HEK293T (cell line): ENCODE measurements around the gene ID3.

Experiments
- CTCF ChIA-PET: fragments of 350-600 bp; formaldehyde crosslinking; extraction: SDS; loops from one replicate; lab custom pipeline; 2021; ENCODE audit warnings: antibody characterized with exemption, inconsistent platforms; lab: Yijun Ruan, JAX
- POLR2A ChIA-PET: fragments of 350-600 bp; formaldehyde crosslinking; extraction: SDS; loops from one replicate; lab custom pipeline; 2020; ENCODE audit warnings: antibody characterized with exemption, inconsistent platforms; lab: Yijun Ruan, JAX
- DNase-seq: peaks from one replicate; pipeline ENCODE4 v3.0.0; 2012; ENCODE audit warnings: mixed read lengths; ENCODE audit errors: extremely low spot score
- ARNT ChIP-seq: fragments of 450-650 bp; IDR thresholded peaks from 2 replicates; pipeline ENCODE4 v1.6.1; 2017; ENCODE audit warnings: mild to moderate bottlenecking
- BHLHE40 ChIP-seq: fragments of 450-650 bp; IDR thresholded peaks from 2 replicates; pipeline ENCODE4 v1.6.1; 2016; ENCODE audit warnings: mild to moderate bottlenecking, moderate library complexity, borderline replicate concordance
- CTBP1 ChIP-seq: fragments of 450-650 bp; IDR thresholded peaks from 2 replicates; pipeline ENCODE4 v1.6.1; 2016; ENCODE audit warnings: borderline replicate concordance
- ELF4 ChIP-seq: fragments of 450-650 bp; IDR thresholded peaks from 2 replicates; pipeline ENCODE4 v1.6.1; 2017; ENCODE audit warnings: antibody characterized with exemption
- FOXA1 ChIP-seq: fragments of 450-650 bp; IDR thresholded peaks from 2 replicates; pipeline ENCODE4 v1.6.1; 2016; ENCODE audit warnings: mild to moderate bottlenecking
- FOXK2 ChIP-seq: fragments of 450-650 bp; IDR thresholded peaks from 2 replicates; pipeline ENCODE4 v1.6.1; 2016; ENCODE audit warnings: mild to moderate bottlenecking
- FOXM1 ChIP-seq: fragments of 450-650 bp; IDR thresholded peaks from 2 replicates; pipeline ENCODE4 v1.6.1; 2017; ENCODE audit warnings: mild to moderate bottlenecking, borderline replicate concordance
- HDGF ChIP-seq: fragments of 450-650 bp; IDR thresholded peaks from 2 replicates; pipeline ENCODE4 v1.6.1; 2017; ENCODE audit warnings: antibody characterized with exemption, borderline replicate concordance
- L3MBTL2 ChIP-seq: fragments of 450-650 bp; conservative IDR thresholded peaks from 2 replicates; pipeline ENCODE4 v1.6.1; 2016; ENCODE audit warnings: mild to moderate bottlenecking
- LEF1 ChIP-seq: fragments of 450-650 bp; IDR thresholded peaks from 2 replicates; pipeline ENCODE4 v1.6.1; 2017; ENCODE audit warnings: mild to moderate bottlenecking, borderline replicate concordance
- NFRKB ChIP-seq: fragments of 450-650 bp; IDR thresholded peaks from 2 replicates; pipeline ENCODE4 v1.6.1; 2016; ENCODE audit warnings: mild to moderate bottlenecking, moderate library complexity
- PKNOX1 ChIP-seq: fragments of 450-650 bp; IDR thresholded peaks from 2 replicates; pipeline ENCODE4 v1.6.1; 2016
- SP1 ChIP-seq: fragments of 450-650 bp; IDR thresholded peaks from 2 replicates; pipeline ENCODE4 v1.6.1; 2017
- SUZ12 ChIP-seq: fragments of 450-650 bp; IDR thresholded peaks from 2 replicates; pipeline ENCODE4 v1.6.1; 2016; ENCODE audit warnings: mild to moderate bottlenecking
- TARDBP ChIP-seq: fragments of 450-650 bp; IDR thresholded peaks from 2 replicates; pipeline ENCODE4 v1.6.1; 2016
- ZNF384 ChIP-seq: fragments of 450-650 bp; IDR thresholded peaks from 2 replicates; pipeline ENCODE4 v1.6.1; 2016

ID3 gene

GRCh38 chr1:23527366-23527765 lies 31.9 kb downstream of the ID3 start:
- TF ChIP-seq FOXK2 (no peak), TARDBP (no peak), ELF4 (no peak), ZNF384 (no peak), SP1 (no peak), LEF1 (no peak), ARNT (no peak), PKNOX1 (no peak), CTBP1 (no peak), BHLHE40 (no peak), FOXA1 (no peak), FOXM1 (no peak), SUZ12 (no peak), L3MBTL2 (no peak), HDGF (no peak), NFRKB (no peak)
- DNase-seq = no peak
- ChIA-PET POLR2A (interaction anchor here (1.1 to 3.4 kb wide), 7 partner anchors 9 to 31 kb away, joined by 3 to 14 read pairs (median 4); no protein-coding TSS in a partner anchor), CTCF (interaction anchor here (0.6 to 2.7 kb wide), 3 partner anchors 30 to 42 kb away, joined by 3 to 12 read pairs (median 3); no protein-coding TSS in a partner anchor)

- CTCF ChIA-PET = interaction anchor here (2.7 kb wide), 1 partner anchor 29 kb away, joined by 12 read pairs; no protein-coding TSS in a partner anchor
These were observed 32.8 kb downstream of the ID3 start for GRCh38 chr1:23526329-23527041.

GRCh38 chr1:23525558-23526250 lies 33.6 kb downstream of the ID3 start:
- ChIA-PET POLR2A (interaction anchor here (1.6 kb wide), 1 partner anchor 33 kb away, joined by 4 read pairs; no protein-coding TSS in a partner anchor), CTCF (no interaction called here)
- TF ChIP-seq FOXM1 (no peak), ELF4 (no peak), BHLHE40 (no peak), PKNOX1 (no peak), TARDBP (no peak), ZNF384 (no peak), ARNT (no peak), HDGF (no peak), FOXA1 (no peak), SP1 (no peak), L3MBTL2 (no peak), NFRKB (no peak), CTBP1 (no peak), FOXK2 (no peak), SUZ12 (no peak), LEF1 (no peak)
- DNase-seq = no peak

More at GRCh38 chr1:23526329-23527041, 32.8 kb downstream of the ID3 start:
- no peak for DNase-seq
- POLR2A ChIA-PET = interaction anchor here (1.6 to 2.6 kb wide), 2 partner anchors 19 to 32 kb away, joined by 4 to 10 read pairs; no protein-coding TSS in a partner anchor
- TF ChIP-seq HDGF (no peak), LEF1 (no peak), TARDBP (no peak)

GRCh38 chr1:23524716-23525401 lies 34.4 kb downstream of the ID3 start:
- ChIA-PET CTCF (interaction anchor here (0.9 kb wide), 1 partner anchor 15 kb away, joined by 4 read pairs; no protein-coding TSS in a partner anchor), POLR2A (interaction anchor here (0.5 to 1.4 kb wide), 3 partner anchors 28 to 273 kb away, joined by 3 to 5 read pairs (median 3); partner anchors contain the start of gene ASAP3)
- TF ChIP-seq LEF1 (no peak), CTBP1 (no peak), ARNT (no peak), SUZ12 (no peak), FOXK2 (no peak), FOXA1 (no peak), TARDBP (no peak), HDGF (no peak), ELF4 (no peak), NFRKB (no peak), ZNF384 (no peak), PKNOX1 (no peak), SP1 (no peak), FOXM1 (no peak)
- DNase-seq = no peak

- DNase-seq = no peak
- CTCF ChIA-PET = no interaction called here
- POLR2A ChIA-PET = interaction anchor here (0.5 to 1.4 kb wide), 3 partner anchors 27 to 273 kb away, joined by 3 to 5 read pairs (median 3); partner anchors contain the start of gene ASAP3
- TF ChIP-seq SUZ12 (no peak), BHLHE40 (no peak), FOXK2 (no peak), CTBP1 (no peak), ZNF384 (no peak), LEF1 (no peak), TARDBP (no peak), HDGF (no peak), PKNOX1 (no peak), ELF4 (no peak), NFRKB (no peak), L3MBTL2 (no peak), SP1 (no peak), FOXA1 (no peak), ARNT (no peak), FOXM1 (no peak)
These were observed 35.1 kb downstream of the ID3 start for GRCh38 chr1:23524163-23524562.
